Spleen (tissue), 11 donors: ENCODE data around the gene TEX13B. TPM values are rescaled to one million over a fixed set of nuclear protein-coding genes. Genes with fewer than 3 reads are reported as not detected.

Experiments used
- DNase-seq: peaks from one replicate; pipeline ENCODE4 v3.0.0-alpha.2; 2020
- H3K27ac ChIP-seq, 8 donors: fragments of 200-600 bp; sonication (generic) in 7 of 8; 1 replicate in 4 of 8; 2 replicates in 4 of 8; pipeline versions ENCODE4 v1.5.0 to v1.8.0; 2016 to 2021; ENCODE audit warnings: inconsistent platforms in 4 of 8, mild to moderate bottlenecking in 4 of 8, moderate library complexity in 1 of 8
- H3K27me3 ChIP-seq, 7 donors: fragments of 200-600 bp; sonication (generic) in 6 of 7; replicated peaks in 1 of 7; 1 replicate in 4 of 7; 2 replicates in 3 of 7; pipeline versions ENCODE4 v1.5.0 to v1.8.0; 2016 to 2021; ENCODE audit warnings: inconsistent platforms in 3 of 7, mild to moderate bottlenecking in 1 of 7
- H3K36me3 ChIP-seq, 6 donors: fragments of 200-600 bp; sonication (generic) in 5 of 6; 1 replicate in 4 of 6; 2 replicates in 2 of 6; pipeline versions ENCODE4 v1.5.0 to v1.8.0; 2016 to 2021; ENCODE audit warnings: inconsistent platforms in 2 of 6
- H3K4me1 ChIP-seq, 6 donors: fragments of 200-600 bp; sonication (generic) in 5 of 6; 1 replicate in 3 of 6; 2 replicates in 3 of 6; pipeline versions ENCODE4 v1.5.0 to v1.8.0; 2016 to 2021; ENCODE audit warnings: inconsistent platforms in 3 of 6
- H3K4me3 ChIP-seq, 8 donors: fragments of 200-600 bp; sonication (generic) in 7 of 8; 1 replicate in 4 of 8; 2 replicates in 4 of 8; pipeline versions ENCODE4 v1.5.0 to v1.8.0; 2016 to 2021; ENCODE audit warnings: inconsistent platforms in 4 of 8, mild to moderate bottlenecking in 4 of 8, moderate library complexity in 2 of 8
- H3K9me3 ChIP-seq, 8 donors: fragments of 200-600 bp; sonication (generic) in 7 of 8; 1 replicate in 4 of 8; 2 replicates in 4 of 8; pipeline versions ENCODE4 v1.5.0 to v1.8.0; 2016 to 2021; ENCODE audit warnings: inconsistent platforms in 4 of 8
- CTCF ChIP-seq, 11 experiments: fragments of 200-600 bp in 7 of 11; fragments of 450-650 bp in 4 of 11; sonication (generic) in 4 of 11; IDR thresholded peaks in 8 of 11; conservative IDR thresholded peaks in 3 of 11; 1 replicate in 7 of 11; 2 replicates in 4 of 11; pipeline versions ENCODE4 v1.4.0 to v1.8.0; 2016 to 2021; ENCODE audit warnings: antibody characterized with exemption in 11 of 11, inconsistent platforms in 4 of 11, mild to moderate bottlenecking in 1 of 11
- POLR2A ChIP-seq, 3 donors: fragments of 450-650 bp; IDR thresholded peaks; one replicate each; pipeline ENCODE4 v1.5.1; 2017; ENCODE audit warnings: antibody characterized with exemption in 3 of 3, mild to moderate bottlenecking in 1 of 3
- POLR2AphosphoS5 ChIP-seq, 3 donors: sonication (generic); formaldehyde crosslinking; IDR thresholded peaks; one replicate each; pipeline ENCODE4 v1.5.1; 2017; ENCODE audit warnings: antibody characterized with exemption in 3 of 3
- WGBS, 5 donors: extraction: QIAGEN DNeasy Blood & Tissue Kit in 3 of 5; methylation state at CpG; one replicate each; pipeline versions ENCODE4 v1.1.5 to v1.1.7; 2013 to 2018; 5-methylcytosine and 5-hydroxymethylcytosine counted together
- intact Hi-C: fragments of 100-400 bp; cut with DNase I; formaldehyde crosslinking; loops from one replicate; pipeline ENCODE4 v1.15.0; 2023; ENCODE audit warnings: low total_unique reads
- polyA plus RNA-seq, 3 donors: library from polyadenylated mRNA; stranded (reverse); fragments of 200-250 nt; gene quantifications; one replicate each; pipeline ENCODE4 v1.2.1, GENCODE V29; 2013
- total RNA-seq, 7 donors: library from RNA; depleted of rRNA in 3 of 7; stranded (reverse); fragments of >200 nt in 3 of 7; fragmentation: NEBNext Ultra II Directional in 4 of 7; extraction: Animal tissue kit (Norgen Biotek cat#: 25700) in 4 of 7; gene quantifications; one replicate each; pipeline versions ENCODE4 v1.1.0 to v1.2.1, GENCODE V29; 2016 to 2021
- donor health status: healthy with polysubstance abuse.
- donor health status: DM: no; HTN: no; CAD: no; lungs with moderate emphysema.
- donor health status: DM: no; HTN: no; CAD: no.
- donor health status: Bipolar disorder and iron deficiency.
- donor health status: healthy.
- donor health status: DM: no; HTN: no; CAD: no.
- donor health status: DM: yes; HTN: yes; CAD: no.

The TEX13B gene
- total and polyA plus RNA-seq, 10 donors, result not detected

- WGBS, 5 donors, result 68 to 92% (median 87%) methylated on average over 6 of the region's 6 CpGs
- Histone ChIP-seq H3K9me3 (peaks cover 0 to 6% (median 0%) of the 10 kb centered on the region in 8 donors), H3K27ac (no peak overlapping the region), H3K27me3 (peaks cover 0 to 26% (median 0%) of the 10 kb centered on the region in 7 donors), H3K36me3 (no peaks in the 10 kb centered on the region), H3K4me1 (no peaks in the 10 kb centered on the region), H3K4me3 (no peak overlapping the region)
- intact Hi-C loops, result no loop called here
- no peak for DNase-seq
- TF ChIP-seq POLR2AphosphoS5 (IDR thresholded peaks at IDR 0.05) (no peak), POLR2A (IDR thresholded peaks at IDR 0.05) (no peak), CTCF (IDR thresholded peaks at IDR 0.05 in 8 of 11, conservative IDR thresholded peaks at IDR 0.05 in 3 of 11) (no peak)
Measured at GRCh38 chrX:107996124-107996523, 14.0 kb upstream of the TEX13B start.

GRCh38 chrX:107985033-107985432, 2.9 kb upstream of the TEX13B start:
- DNase-seq, result no peak
- no peaks in the 10 kb centered on the region for H3K4me1 ChIP-seq

GRCh38 chrX:107979534-107979933, 2.6 kb downstream of the TEX13B start:
- no peak overlapping the region for H3K4me3 ChIP-seq
- no peaks in the 10 kb centered on the region for H3K4me1 ChIP-seq
- no peak for TF ChIP-seq POLR2AphosphoS5 (IDR thresholded peaks at IDR 0.05)
- TF ChIP-seq POLR2A (IDR thresholded peaks at IDR 0.05), result no peak
- TF ChIP-seq CTCF (IDR thresholded peaks at IDR 0.05 in 8 of 11, conservative IDR thresholded peaks at IDR 0.05 in 3 of 11), result no peak
- H3K27ac ChIP-seq, result no peak overlapping the region
- intact Hi-C loops, result no loop called here
- no peaks in the 10 kb centered on the region for H3K9me3 ChIP-seq
- DNase-seq, result no peak
- H3K27me3 ChIP-seq, result peaks cover 0 to 8% (median 0%) of the 10 kb centered on the region in 7 donors
- H3K36me3 ChIP-seq, result no peaks in the 10 kb centered on the region

More at GRCh38 chrX:107985033-107985432, 2.9 kb upstream of the TEX13B start:
- intact Hi-C loops, result no loop called here
- no peak for TF ChIP-seq POLR2AphosphoS5 (IDR thresholded peaks at IDR 0.05)
- H3K27ac ChIP-seq, result no peak overlapping the region
- no peaks in the 10 kb centered on the region for H3K36me3 ChIP-seq
- 57 to 77% (median 67%) methylated on average over 2 of the region's 2 CpGs for WGBS, 5 donors
- peaks cover 0 to 3% (median 0%) of the 10 kb centered on the region in 8 donors for H3K9me3 ChIP-seq
- no peaks in the 10 kb centered on the region for H3K27me3 ChIP-seq
- H3K4me3 ChIP-seq, result no peak overlapping the region

GRCh38 chrX:107978707-107979307, 3.4 kb downstream of the TEX13B start:
- no peaks in the 10 kb centered on the region for H3K9me3 ChIP-seq
- no peak overlapping the region for H3K4me3 ChIP-seq
- WGBS, 5 donors, result 41 to 58% (median 55%) methylated on average over 3 of the region's 3 CpGs
- DNase-seq, result no peak
- H3K4me1 ChIP-seq, result no peaks in the 10 kb centered on the region
- intact Hi-C loops, result no loop called here
- H3K36me3 ChIP-seq, result no peaks in the 10 kb centered on the region
- H3K27me3 ChIP-seq, result peaks cover 0 to 8% (median 0%) of the 10 kb centered on the region in 7 donors
- TF ChIP-seq POLR2A (IDR thresholded peaks at IDR 0.05) (no peak), POLR2AphosphoS5 (IDR thresholded peaks at IDR 0.05) (no peak), CTCF (IDR thresholded peaks at IDR 0.05 in 8 of 11, conservative IDR thresholded peaks at IDR 0.05 in 3 of 11) (peak in 3 of 11 experiments; percentile 8 to 23 (median 14))
- H3K27ac ChIP-seq, result no peak overlapping the region
